ENCODE results near the gene CYP4F3. TPM values are rescaled to one million over a fixed set of nuclear protein-coding genes. Genes with fewer than 3 reads are reported as not detected.

CYP4F3 gene
- total RNA-seq, 1 experiment from 2014 or later, result not detected

DNA sequence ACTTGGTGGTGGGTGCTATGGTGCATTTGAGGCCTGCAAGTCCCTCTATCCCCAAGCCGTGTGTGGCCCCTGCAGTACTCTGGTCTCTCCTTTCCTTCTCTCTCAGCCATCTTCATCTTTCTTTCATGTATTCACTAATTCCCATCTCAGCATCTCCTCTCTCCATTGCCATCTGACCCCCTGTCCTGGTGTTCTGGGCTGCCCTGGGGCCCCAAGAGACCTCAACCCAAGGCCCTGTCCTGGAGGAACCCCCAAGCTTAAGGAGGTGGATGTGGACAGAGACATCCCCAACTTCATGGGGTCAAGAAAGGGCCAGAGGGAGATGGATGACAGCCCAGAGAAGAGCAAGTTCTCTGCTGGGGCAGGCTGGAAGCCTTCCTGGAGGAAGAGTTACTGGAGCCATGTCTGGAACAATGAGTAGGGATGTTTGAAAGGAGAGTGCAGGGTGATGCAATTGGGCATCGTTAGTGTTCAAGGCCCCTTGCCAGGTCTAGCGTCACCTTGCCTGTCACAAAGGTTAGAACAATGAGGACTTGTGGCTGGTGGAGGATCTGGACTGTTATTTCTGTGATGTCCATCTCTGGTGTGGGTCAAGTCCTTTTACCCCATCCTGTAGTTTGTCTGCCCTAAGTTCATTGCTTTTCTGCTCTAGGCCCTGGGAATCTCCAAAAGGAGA lies 3.5 kb downstream of the CYP4F3 start:
- peaks cover 6% of the 10 kb centered on the region for H3K27me3 Mint-ChIP-seq (ENCODE audit: low read depth)
- Histone ChIP-seq H3K4ac (ENCODE audit: low read depth, low read length) (no peak overlapping the region), H4K91ac (ENCODE audit: insufficient read length, low read depth, low read length) (no peak overlapping the region), H2AK5ac (ENCODE audit: insufficient read length, low read length) (no peak overlapping the region), H3K27ac (ENCODE audit: insufficient read length, low read depth, low read length) (no peak overlapping the region), H3T11ph (ENCODE audit: low read length) (no peak overlapping the region), H3K23ac (ENCODE audit: insufficient read length, low read depth, low read length) (no peak overlapping the region), H2BK120ac (ENCODE audit: low read depth, low read length, poor library complexity, severe bottlenecking) (no peak overlapping the region), H2BK12ac (ENCODE audit: insufficient read length, low read depth, low read length) (no peak overlapping the region), H4K5ac (ENCODE audit: insufficient read length, low read depth, low read length) (no peak overlapping the region), H3K14ac (ENCODE audit: insufficient read depth, low read length) (no peak overlapping the region), H3K9me3 (ENCODE audit: control insufficient read depth, low read depth, low read length) (peaks cover 97% of the 10 kb centered on the region), H2AFZ (ENCODE audit: low read length) (no peak overlapping the region), H2BK15ac (ENCODE audit: low read depth, low read length) (no peak overlapping the region), H3K79me1 (ENCODE audit: insufficient read depth, low read depth, low read length, poor library complexity, severe bottlenecking) (no peaks in the 10 kb centered on the region), H2BK5ac (ENCODE audit: insufficient read length, low read length) (no peak overlapping the region), H2BK20ac (ENCODE audit: low read depth, low read length, poor library complexity, severe bottlenecking) (no peak overlapping the region), H4K8ac (replicated peaks; ENCODE audit: insufficient read length, low read depth, low read length) (no peak overlapping the region), H3K23me2 (ENCODE audit: insufficient read length, low read depth, low read length, poor library complexity, severe bottlenecking) (no peaks in the 10 kb centered on the region), H4K20me1 (ENCODE audit: control insufficient read depth, insufficient read depth, insufficient read length) (no peaks in the 10 kb centered on the region), H3K4me2 (ENCODE audit: insufficient read depth, insufficient read length, low read length) (no peak overlapping the region), H3K27me3 (ENCODE audit: insufficient read depth, low read length) (no peaks in the 10 kb centered on the region), H3K9ac (ENCODE audit: extremely low read depth, insufficient read length, low read length) (no peak overlapping the region), H3K4me1 (ENCODE audit: insufficient read depth, low read length) (no peaks in the 10 kb centered on the region), H3K79me2 (ENCODE audit: insufficient read depth, low read length) (no peaks in the 10 kb centered on the region), H3K18ac (ENCODE audit: insufficient read length, low read depth, low read length) (no peak overlapping the region), H3K56ac (ENCODE audit: insufficient read length, low read depth, low read length) (no peak overlapping the region)
- no peaks in the 10 kb centered on the region for H3K4me1 Mint-ChIP-seq
- peaks cover 94 to 98% of the 10 kb centered on the region in 2 experiments for H3K9me3 Mint-ChIP-seq
- TF ChIP-seq, protein P1, sequence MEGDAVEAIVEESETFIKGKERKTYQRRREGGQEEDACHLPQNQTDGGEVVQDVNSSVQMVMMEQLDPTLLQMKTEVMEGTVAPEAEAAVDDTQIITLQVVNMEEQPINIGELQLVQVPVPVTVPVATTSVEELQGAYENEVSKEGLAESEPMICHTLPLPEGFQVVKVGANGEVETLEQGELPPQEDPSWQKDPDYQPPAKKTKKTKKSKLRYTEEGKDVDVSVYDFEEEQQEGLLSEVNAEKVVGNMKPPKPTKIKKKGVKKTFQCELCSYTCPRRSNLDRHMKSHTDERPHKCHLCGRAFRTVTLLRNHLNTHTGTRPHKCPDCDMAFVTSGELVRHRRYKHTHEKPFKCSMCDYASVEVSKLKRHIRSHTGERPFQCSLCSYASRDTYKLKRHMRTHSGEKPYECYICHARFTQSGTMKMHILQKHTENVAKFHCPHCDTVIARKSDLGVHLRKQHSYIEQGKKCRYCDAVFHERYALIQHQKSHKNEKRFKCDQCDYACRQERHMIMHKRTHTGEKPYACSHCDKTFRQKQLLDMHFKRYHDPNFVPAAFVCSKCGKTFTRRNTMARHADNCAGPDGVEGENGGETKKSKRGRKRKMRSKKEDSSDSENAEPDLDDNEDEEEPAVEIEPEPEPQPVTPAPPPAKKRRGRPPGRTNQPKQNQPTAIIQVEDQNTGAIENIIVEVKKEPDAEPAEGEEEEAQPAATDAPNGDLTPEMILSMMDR (conservative IDR thresholded peaks at IDR 0.05), result no peak
- WGBS (ENCODE audit: extremely low coverage, insufficient read length, low lambda C conversion rate), result no CpG with 5 or more reads among the region's 3 CpGs
- peaks cover 3 to 49% (median 6%) of the 10 kb centered on the region in 3 experiments; a peak in 5 of 7 replicates for H3K36me3 Mint-ChIP-seq (ENCODE audit: insufficient read depth in 1 of 3, low read depth in 3 of 3)
- no peak overlapping the region for H3K4me3 Mint-ChIP-seq
- H3K27ac Mint-ChIP-seq, result no peak overlapping the region
- no peak for DNase-seq

Data from H9 (cell line).